PC-3 (cell line): ENCODE measurements around the gene RCSD1. TPM values are rescaled to one million over a fixed set of nuclear protein-coding genes. Genes with fewer than 3 reads are reported as not detected.

Experiments used
- ATAC-seq: fragments of 200-7000 bp; cut with Tn5 transposase; 2 replicates; pipeline ENCODE4 v1.9.1; 2020; ENCODE audit warnings: mild to moderate bottlenecking, moderate library complexity
- BruUV-seq: library from RNA; stranded (reverse); fragments of 400-500 nt; replicated peaks from 2 replicates; lab custom pipeline; 2021; lab: Mats Ljungman, UMichigan
- CTCF ChIA-PET: fragments of 300-600 bp; sonication (Branson Sonifier 250); formaldehyde crosslinking; loops from one replicate; lab custom pipeline; 2022; ENCODE audit warnings: antibody characterized with exemption; lab: Charles Lee
- POLR2A ChIA-PET: fragments of 300-600 bp; sonication (Branson Sonifier 250); formaldehyde crosslinking; loops from one replicate; lab custom pipeline; 2022; ENCODE audit warnings: antibody characterized with exemption; ENCODE audit not compliant: unreplicated experiment; lab: Charles Lee
- DNase-seq: peaks from one replicate; pipeline ENCODE4 v3.0.0-alpha.2; 2015
- H2AFZ ChIP-seq: fragments of 300-600 bp; sonication (generic); 2 replicates; pipeline ENCODE4 v1.6.0; 2016; ENCODE audit warnings: antibody characterized with exemption, low read length
- H3F3A ChIP-seq: fragments of 300-600 bp; sonication (generic); one replicate; pipeline ENCODE4 v1.6.0; 2017; ENCODE audit warnings: antibody characterized with exemption, low read length, control low read depth, mild to moderate bottlenecking; ENCODE audit not compliant: unreplicated experiment
- H3K27ac ChIP-seq: fragments of 300-600 bp; sonication (generic); 2 replicates; pipeline ENCODE4 v1.5.1; 2016; ENCODE audit warnings: mild to moderate bottlenecking, low read length
- H3K27me3 ChIP-seq: fragments of 300-600 bp; sonication (generic); 2 replicates; pipeline ENCODE4 v1.6.1; 2016; ENCODE audit warnings: low read length, mixed read lengths
- H3K36me3 ChIP-seq: fragments of 300-600 bp; sonication (generic); 2 replicates; pipeline ENCODE4 v1.6.1; 2016; ENCODE audit warnings: low read depth, mixed run types, low read length, mixed read lengths
- H3K4me1 ChIP-seq: fragments of 300-600 bp; sonication (generic); 2 replicates; pipeline ENCODE4 v1.5.1; 2016; ENCODE audit warnings: low read length; ENCODE audit not compliant: insufficient read depth
- H3K4me2 ChIP-seq: fragments of 300-600 bp; sonication (generic); 2 replicates; pipeline ENCODE4 v1.6.0; 2016; ENCODE audit warnings: low read length
- H3K4me3 ChIP-seq: fragments of 300-600 bp; sonication (generic); 2 replicates; pipeline ENCODE4 v1.5.1; 2016; ENCODE audit warnings: mild to moderate bottlenecking, low read length, mixed read lengths
- H3K79me2 ChIP-seq: fragments of 300-600 bp; sonication (generic); 2 replicates; pipeline ENCODE4 v1.6.1; 2017; ENCODE audit warnings: low read length, mixed read lengths
- H3K9ac ChIP-seq: fragments of 300-600 bp; sonication (generic); 2 replicates; pipeline ENCODE4 v1.6.0; 2016; ENCODE audit warnings: mild to moderate bottlenecking, low read length
- H3K9me2 ChIP-seq: fragments of 300-600 bp; sonication (generic); replicated peaks from 2 replicates; pipeline ENCODE4 v1.6.1; 2016; ENCODE audit warnings: mixed run types, low read length, mixed read lengths
- H3K9me3 ChIP-seq: fragments of 300-600 bp; sonication (generic); 2 replicates; pipeline ENCODE4 v1.6.1; 2016; ENCODE audit warnings: low read length, mixed read lengths
- H4K20me1 ChIP-seq: fragments of 300-600 bp; sonication (generic); 2 replicates; pipeline ENCODE4 v1.6.1; 2016; ENCODE audit warnings: low read length, mixed read lengths
- CTCF ChIP-seq: fragments of 300-600 bp; sonication (generic); conservative IDR thresholded peaks from 2 replicates; pipeline ENCODE4 v1.5.1; 2017; ENCODE audit warnings: antibody characterized with exemption, low read depth, mild to moderate bottlenecking, low read length
- EZH2 ChIP-seq: fragments of 300-600 bp; sonication (generic); IDR thresholded peaks from one replicate; pipeline ENCODE4 v1.6.1; 2017; ENCODE audit warnings: antibody characterized with exemption, mild to moderate bottlenecking, low read length; ENCODE audit not compliant: unreplicated experiment
- EZH2phosphoT487 ChIP-seq: fragments of 300-600 bp; sonication (generic); IDR thresholded peaks from 2 replicates; pipeline ENCODE4 v1.6.1; 2018; ENCODE audit warnings: mild to moderate bottlenecking, antibody characterized with exemption, low read length, borderline replicate concordance
- intact Hi-C: fragments of 100-400 bp; cut with micrococcal nuclease; formaldehyde crosslinking; loops from 2 replicates; pipeline ENCODE4 v1.9.0; 2023
- total RNA-seq: library from RNA; depleted of rRNA; stranded (reverse); fragments of >200 nt; gene quantifications from 2 replicates; pipeline ENCODE4 v1.2.3, GENCODE V29; 2014

RCSD1 gene
- total RNA-seq, 1 experiment from 2014 or later: not detected

GRCh38 chr1:167594822-167595221, 35.2 kb upstream of the RCSD1 start:
- H3K79me2 ChIP-seq: no peaks in the 10 kb centered on the region
- peaks cover 30% of the 10 kb centered on the region for H3K27me3 ChIP-seq
- no peaks in the 10 kb centered on the region for H4K20me1 ChIP-seq
- no peaks in the 10 kb centered on the region for H3F3A ChIP-seq
- TF ChIP-seq EZH2 (no peak), EZH2phosphoT487 (no peak), CTCF (no peak)
- ChIA-PET CTCF (interaction anchor here (0.5 kb wide), 1 partner anchor 122 kb away, joined by 3 read pairs; no protein-coding TSS in a partner anchor), POLR2A (no interaction called here)
- no peak for DNase-seq
- intact Hi-C loops: no loop called here
- H3K9ac ChIP-seq: no peak overlapping the region
- no peaks in the 10 kb centered on the region for H3K4me1 ChIP-seq
- H3K9me3 ChIP-seq: no peaks in the 10 kb centered on the region
- H3K4me2 ChIP-seq: no peak overlapping the region
- no peak overlapping the region for H3K27ac ChIP-seq
- H2AFZ ChIP-seq: no peak overlapping the region
- H3K4me3 ChIP-seq: no peak overlapping the region
- no peak for ATAC-seq
- H3K36me3 ChIP-seq: no peaks in the 10 kb centered on the region
- no TSS peak for BruUV-seq
- H3K9me2 ChIP-seq: no peaks in the 10 kb centered on the region

GRCh38 chr1:167599957-167600581, 30.0 kb upstream of the RCSD1 start:
- CTCF ChIA-PET: interaction anchor here (0.6 to 2.2 kb wide), 5 partner anchors 88 to 1799 kb away, joined by 3 to 31 read pairs (median 5); no protein-coding TSS in a partner anchor
- H3K27ac ChIP-seq: no peak overlapping the region
- no peaks in the 10 kb centered on the region for H3K79me2 ChIP-seq
- no peaks in the 10 kb centered on the region for H3F3A ChIP-seq
- H3K9me3 ChIP-seq: no peaks in the 10 kb centered on the region
- ATAC-seq (peak; percentile 88), DNase-seq (peak; percentile 58)
- H3K4me1 ChIP-seq: no peaks in the 10 kb centered on the region
- H3K4me2 ChIP-seq: peak overlapping the region; percentile 17; the same call in 1 of the 2 replicates
- TF ChIP-seq CTCF: peak; percentile 82
- no peak for TF ChIP-seq EZH2
- TF ChIP-seq EZH2phosphoT487: no peak
- H3K4me3 ChIP-seq: no peak overlapping the region
- no peaks in the 10 kb centered on the region for H3K36me3 ChIP-seq
- H4K20me1 ChIP-seq: no peaks in the 10 kb centered on the region
- no peak overlapping the region for H3K9ac ChIP-seq
- no peaks in the 10 kb centered on the region for H3K9me2 ChIP-seq
- BruUV-seq: no TSS peak
- H2AFZ ChIP-seq: no peak overlapping the region
- intact Hi-C loops: loop anchor here (1.0 kb wide), 2 partner anchors 88 to 203 kb away; no protein-coding TSS in a partner anchor
- H3K27me3 ChIP-seq: peaks cover 12% of the 10 kb centered on the region
- POLR2A ChIA-PET: no interaction called here
